Activated naive CD8-positive, alpha-beta T cell treated with anti-CD3 and anti-CD28 coated beads for 36 hours (primary cell): ENCODE measurements around the gene TMC1. TPM values are rescaled to one million over a fixed set of nuclear protein-coding genes. Genes with fewer than 3 reads are reported as not detected.

ENCODE experiments used
- DNase-seq: peaks from one replicate; pipeline ENCODE4 v3.0.0; 2021
- H3K27ac Mint-ChIP-seq: one replicate; pipeline ENCODE4 v1.8.0; 2022; ENCODE audit warnings: mild to moderate bottlenecking, moderate library complexity, mixed read lengths
- H3K27me3 Mint-ChIP-seq: one replicate; pipeline ENCODE4 v1.8.0; 2022; ENCODE audit warnings: mild to moderate bottlenecking, mixed read lengths
- H3K36me3 Mint-ChIP-seq: one replicate; pipeline ENCODE4 v1.8.0; 2021; ENCODE audit warnings: mild to moderate bottlenecking, mixed read lengths
- H3K4me1 Mint-ChIP-seq: one replicate; pipeline ENCODE4 v1.8.0; 2021; ENCODE audit warnings: mixed read lengths
- H3K4me3 Mint-ChIP-seq: one replicate; pipeline ENCODE4 v1.8.0; 2022; ENCODE audit warnings: mild to moderate bottlenecking, moderate library complexity, mixed read lengths
- H3K9me3 Mint-ChIP-seq: one replicate; pipeline ENCODE4 v1.8.0; 2022; ENCODE audit warnings: mixed read lengths
- total RNA-seq, 2 experiments: library from RNA; stranded (reverse); gene quantifications; one replicate each; pipeline ENCODE4 v1.2.3, GENCODE V29; 2021

The TMC1 gene
- total RNA-seq, 2 experiments from 2014 or later: not detected

DNA sequence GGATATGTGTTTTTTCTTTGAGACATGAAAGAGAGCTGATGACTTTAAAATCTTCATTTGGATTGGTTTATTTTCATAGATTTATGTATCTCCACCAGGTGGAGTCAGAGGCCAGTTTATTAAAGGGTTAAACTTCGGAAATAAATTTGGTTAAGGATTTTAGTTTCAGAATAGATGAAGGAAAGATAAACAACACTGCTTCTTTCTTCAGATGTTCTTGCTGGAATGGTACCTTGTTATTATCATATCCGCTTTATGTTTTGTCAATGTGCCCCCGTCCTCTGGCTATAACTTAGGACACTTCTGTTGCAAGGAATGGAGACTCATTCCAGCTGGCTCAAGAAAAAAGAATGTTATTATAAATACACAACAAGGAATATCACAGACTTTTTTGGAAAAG, 350.3 kb downstream of the TMC1 start:
- H3K27ac Mint-ChIP-seq: no peak overlapping the region
- no peak for DNase-seq
- peaks cover 4% of the 10 kb centered on the region for H3K9me3 Mint-ChIP-seq
- H3K27me3 Mint-ChIP-seq: peaks cover 12% of the 10 kb centered on the region
- H3K4me1 Mint-ChIP-seq: no peaks in the 10 kb centered on the region
- H3K36me3 Mint-ChIP-seq: no peaks in the 10 kb centered on the region
- no peak overlapping the region for H3K4me3 Mint-ChIP-seq

DNA sequence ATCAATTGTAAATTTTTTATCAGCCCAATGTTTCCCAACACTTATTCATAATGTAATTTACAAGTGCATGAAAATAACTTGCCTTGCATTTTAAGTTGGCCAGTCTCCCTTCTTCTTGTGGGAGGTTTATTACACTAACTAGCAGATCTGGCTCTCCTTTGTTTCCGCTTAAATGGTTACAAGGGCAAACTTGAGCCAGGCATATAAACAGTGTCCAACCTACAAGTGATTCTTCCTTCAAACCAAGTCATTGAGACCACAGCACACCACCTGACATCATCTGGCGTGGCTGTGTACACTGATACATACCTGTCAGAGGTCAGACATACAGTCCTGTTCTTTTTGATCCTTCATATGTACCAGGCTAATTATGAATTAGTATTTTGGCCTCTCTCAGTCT, 351.3 kb downstream of the TMC1 start:
- H3K27me3 Mint-ChIP-seq: peaks cover 10% of the 10 kb centered on the region
- no peak overlapping the region for H3K4me3 Mint-ChIP-seq
- H3K9me3 Mint-ChIP-seq: peaks cover 2% of the 10 kb centered on the region
- no peaks in the 10 kb centered on the region for H3K36me3 Mint-ChIP-seq
- no peak overlapping the region for H3K27ac Mint-ChIP-seq
- H3K4me1 Mint-ChIP-seq: no peaks in the 10 kb centered on the region
- DNase-seq: no peak

DNA sequence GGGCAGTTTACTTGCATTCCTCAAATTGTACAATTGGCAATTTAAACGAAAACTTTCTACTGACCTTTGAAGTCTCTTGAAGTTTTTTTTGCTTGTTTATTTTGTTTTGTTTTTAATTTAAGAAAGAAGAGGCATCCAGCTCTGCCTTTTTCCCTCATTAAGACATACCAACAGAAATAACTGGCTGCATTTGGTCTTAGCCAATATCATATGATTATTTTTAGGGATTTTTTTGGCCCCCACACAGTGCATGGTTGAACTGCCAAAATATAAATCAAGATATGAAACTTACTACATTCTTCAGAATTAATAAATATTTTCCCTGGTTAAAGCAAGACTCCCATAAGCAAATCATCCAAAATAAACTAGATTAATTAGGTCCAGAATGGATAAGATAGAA, 352.0 kb downstream of the TMC1 start:
- H3K27me3 Mint-ChIP-seq: peaks cover 4% of the 10 kb centered on the region

DNA sequence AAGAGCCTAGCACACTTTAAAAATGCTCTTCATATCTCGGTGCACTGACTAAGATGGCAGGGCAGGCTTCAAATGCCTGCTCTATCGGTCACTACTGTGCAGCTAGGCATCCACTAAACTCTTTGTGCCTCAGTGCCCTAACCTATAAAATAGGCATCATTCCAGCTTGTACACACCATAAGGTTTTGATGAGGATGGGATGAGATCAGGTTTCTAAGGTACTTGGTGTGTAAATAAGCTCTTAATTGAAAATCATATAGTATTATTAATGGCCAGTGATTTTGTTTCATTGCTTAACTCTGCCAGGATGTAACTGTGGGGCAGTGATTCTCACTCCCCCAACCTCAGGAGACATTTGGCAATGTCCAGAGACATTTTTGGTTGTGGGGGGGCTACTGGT, 352.9 kb downstream of the TMC1 start:
- no peak for DNase-seq
- H3K36me3 Mint-ChIP-seq: no peaks in the 10 kb centered on the region
- no peak overlapping the region for H3K4me3 Mint-ChIP-seq
- H3K27ac Mint-ChIP-seq: no peak overlapping the region
- H3K4me1 Mint-ChIP-seq: no peaks in the 10 kb centered on the region
- H3K9me3 Mint-ChIP-seq: peaks cover 2% of the 10 kb centered on the region
- peaks cover 4% of the 10 kb centered on the region for H3K27me3 Mint-ChIP-seq

More for the DNA sequence above, 352.0 kb downstream of the TMC1 start:
- Mint-ChIP-seq H3K27ac (no peak overlapping the region), H3K4me1 (no peaks in the 10 kb centered on the region), H3K36me3 (no peaks in the 10 kb centered on the region), H3K4me3 (no peak overlapping the region), H3K9me3 (peaks cover 2% of the 10 kb centered on the region)
- DNase-seq: no peak

DNA sequence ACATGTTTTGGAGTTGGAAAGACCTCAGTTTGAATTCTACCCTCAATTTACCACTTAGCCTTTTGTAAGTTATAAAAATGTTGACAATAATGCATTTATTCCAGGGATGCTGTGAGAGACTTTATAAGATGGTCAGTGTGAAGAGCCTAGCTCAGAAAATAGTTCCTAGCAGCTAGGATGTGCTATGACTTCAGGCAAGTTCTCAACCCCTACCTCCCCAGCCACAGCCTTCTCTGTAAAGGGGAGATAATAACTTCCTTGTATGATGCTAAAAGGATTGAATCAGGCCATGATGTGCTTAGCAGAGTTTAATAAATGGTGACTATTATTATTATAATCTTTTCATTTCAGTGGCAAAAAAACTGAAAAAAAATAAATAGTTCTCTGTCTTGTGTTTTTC, 353.8 kb downstream of the TMC1 start:
- peaks cover 4% of the 10 kb centered on the region for H3K27me3 Mint-ChIP-seq
- peaks cover 2% of the 10 kb centered on the region for H3K9me3 Mint-ChIP-seq
- no peaks in the 10 kb centered on the region for H3K36me3 Mint-ChIP-seq
- H3K27ac Mint-ChIP-seq: no peak overlapping the region
- no peak overlapping the region for H3K4me3 Mint-ChIP-seq
- no peaks in the 10 kb centered on the region for H3K4me1 Mint-ChIP-seq
- DNase-seq: no peak

DNA sequence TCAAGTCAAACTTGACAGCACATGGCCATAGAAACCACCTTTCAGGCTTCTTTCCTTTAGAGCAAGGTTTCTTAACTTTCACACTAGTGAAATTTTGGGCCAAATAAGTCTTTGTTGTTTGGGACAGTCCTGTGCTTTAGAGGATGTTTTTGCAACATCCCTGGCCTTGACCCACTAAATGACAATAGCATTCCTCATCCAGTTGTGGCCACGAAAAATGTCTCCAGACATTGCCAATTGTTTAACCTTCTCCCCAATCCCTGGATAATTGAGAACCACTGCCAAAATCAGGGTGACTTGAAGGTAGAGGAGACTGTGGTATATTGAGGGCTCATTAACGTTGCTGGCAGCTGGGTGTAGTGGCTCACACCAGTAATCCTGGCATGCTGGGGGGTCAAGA, 359.4 kb downstream of the TMC1 start:
- Mint-ChIP-seq H3K4me3 (no peak overlapping the region), H3K27me3 (no peaks in the 10 kb centered on the region), H3K27ac (no peak overlapping the region)

DNA sequence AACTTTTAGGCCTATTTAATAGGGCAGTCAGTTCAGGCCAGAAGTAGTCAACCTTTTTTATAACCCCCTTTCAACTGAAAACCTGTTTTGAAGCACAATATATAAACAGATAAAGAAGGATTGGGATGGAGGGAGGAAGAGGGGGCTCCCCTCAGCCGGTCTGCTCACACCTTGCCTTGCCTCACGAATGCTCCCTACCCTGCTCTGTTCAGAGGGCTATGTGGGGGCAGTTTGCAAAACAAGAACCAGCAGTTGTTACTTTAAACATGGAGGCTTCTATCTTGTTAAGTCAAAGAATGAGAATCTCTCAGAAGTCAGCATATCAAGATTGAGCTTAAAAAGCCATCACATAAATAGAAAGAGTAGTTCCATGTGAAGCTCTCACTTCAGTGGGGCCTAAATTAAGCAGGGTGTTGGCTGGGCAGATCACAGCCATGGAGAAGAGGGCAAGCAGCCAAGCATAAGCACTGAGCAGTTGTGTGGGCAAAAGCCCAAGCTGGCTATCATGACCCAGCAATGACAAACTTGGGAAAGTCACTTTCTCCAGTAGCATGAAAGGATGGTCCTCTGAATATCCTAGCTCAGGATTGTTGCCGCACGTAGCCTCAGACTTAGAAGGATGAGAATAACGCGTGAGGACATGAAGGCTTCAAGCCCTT, 360.8 kb downstream of the TMC1 start:
- H3K27me3 Mint-ChIP-seq: no peaks in the 10 kb centered on the region
- peaks cover 2% of the 10 kb centered on the region for H3K9me3 Mint-ChIP-seq
- H3K36me3 Mint-ChIP-seq: no peaks in the 10 kb centered on the region
- H3K4me3 Mint-ChIP-seq: no peak overlapping the region
- H3K27ac Mint-ChIP-seq: no peak overlapping the region
- DNase-seq: no peak
- H3K4me1 Mint-ChIP-seq: no peaks in the 10 kb centered on the region

More for the DNA sequence above, 359.4 kb downstream of the TMC1 start:
- Mint-ChIP-seq H3K9me3 (peaks cover 2% of the 10 kb centered on the region), H3K36me3 (no peaks in the 10 kb centered on the region), H3K4me1 (no peaks in the 10 kb centered on the region)
- DNase-seq: no peak

DNA sequence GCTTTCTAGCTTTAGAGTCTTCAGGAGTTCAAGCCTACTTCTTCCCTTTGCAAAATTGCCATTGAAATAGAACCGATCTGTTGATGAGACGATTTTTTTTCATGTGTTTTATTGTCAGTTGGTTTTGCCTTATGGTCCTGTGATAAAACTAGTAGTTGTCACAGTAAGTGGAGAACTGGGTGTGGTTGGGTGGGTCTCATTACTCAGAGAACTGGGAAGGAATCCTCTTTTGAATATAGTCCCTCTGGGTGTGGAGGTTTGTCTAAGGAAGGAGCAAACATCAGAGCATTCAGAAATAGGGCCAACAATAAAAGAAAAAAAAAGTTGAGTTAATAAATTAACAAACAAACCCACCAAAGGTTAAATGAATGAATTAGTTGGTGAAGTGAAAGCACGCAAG, 362.5 kb downstream of the TMC1 start:
- DNase-seq: no peak
- Mint-ChIP-seq H3K36me3 (no peaks in the 10 kb centered on the region), H3K4me3 (no peak overlapping the region), H3K9me3 (no peaks in the 10 kb centered on the region), H3K27ac (no peak overlapping the region), H3K27me3 (no peaks in the 10 kb centered on the region), H3K4me1 (no peaks in the 10 kb centered on the region)

DNA sequence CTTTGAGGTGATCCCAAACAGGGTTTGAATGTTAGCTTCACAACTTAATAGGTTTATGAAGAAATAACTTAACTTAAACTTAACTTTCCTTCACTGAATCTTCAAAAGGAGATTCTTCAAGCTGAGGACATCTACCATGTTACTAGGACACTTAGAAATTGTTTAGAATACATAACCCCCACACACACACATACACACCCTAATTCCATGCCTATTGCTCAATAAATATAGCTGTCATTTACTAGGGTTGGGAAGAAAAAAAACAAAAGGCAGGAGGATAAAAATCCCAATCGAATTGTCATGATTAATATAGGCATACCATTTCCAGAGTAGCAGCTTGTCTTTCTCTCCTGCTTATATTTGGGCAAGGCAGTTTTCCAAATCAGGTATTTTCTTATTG, 363.1 kb downstream of the TMC1 start:
- Mint-ChIP-seq H3K4me3 (no peak overlapping the region), H3K27me3 (no peaks in the 10 kb centered on the region), H3K9me3 (no peaks in the 10 kb centered on the region), H3K36me3 (no peaks in the 10 kb centered on the region), H3K27ac (no peak overlapping the region), H3K4me1 (no peaks in the 10 kb centered on the region)
- no peak for DNase-seq

Other genes with a start within 250 kb of the TMC1 start
- 10 to 100 TPM; 95.2 to 96.0 TPM for gene ZFAND5, start 156.4 kb upstream of the TMC1 start, total RNA-seq